ENCODE measurements around the gene IRS4. TPM values are rescaled to one million over a fixed set of nuclear protein-coding genes. Genes with fewer than 3 reads are reported as not detected.

Gene IRS4
- total and polyA plus RNA-seq, 8 donors, result 0.49 to 2.5 (median 1.2) TPM; not detected in 2

- Histone ChIP-seq H3K27me3 (no peaks in the 10 kb centered on the region), H3K27ac (no peak overlapping the region), H3K4me3 (no peak overlapping the region), H3K36me3 (no peaks in the 10 kb centered on the region), H3K4me1 (no peaks in the 10 kb centered on the region), H3K9me3 (no peaks in the 10 kb centered on the region)
- TF ChIP-seq CTCF (IDR thresholded peaks at IDR 0.05), result no peak
- DNase-seq, result no peak
- intact Hi-C loops (cut with DNase I), result no loop called here
- ATAC-seq, result no peak
Measured at GRCh38 chrX:108704839-108705238, 31.5 kb downstream of the IRS4 start.

- no peak for TF ChIP-seq CTCF (IDR thresholded peaks at IDR 0.05)
- no peak for DNase-seq
- no peak for ATAC-seq
- no peaks in the 10 kb centered on the region for H3K4me1 ChIP-seq
- no peak overlapping the region for H3K27ac ChIP-seq
- H3K27me3 ChIP-seq, result no peaks in the 10 kb centered on the region
- no peak overlapping the region for H3K4me3 ChIP-seq
- intact Hi-C loops (cut with DNase I), result no loop called here
- no peaks in the 10 kb centered on the region for H3K36me3 ChIP-seq
- H3K9me3 ChIP-seq, result no peaks in the 10 kb centered on the region
Measured at GRCh38 chrX:108702530-108702929, 33.8 kb downstream of the IRS4 start.

GRCh38 chrX:108701633-108702032 is 34.7 kb downstream of the IRS4 start:
- no peaks in the 10 kb centered on the region for H3K36me3 ChIP-seq
- TF ChIP-seq CTCF (IDR thresholded peaks at IDR 0.05), result no peak
- no peak for ATAC-seq
- intact Hi-C loops (cut with DNase I), result no loop called here
- H3K9me3 ChIP-seq, result no peaks in the 10 kb centered on the region
- no peak overlapping the region for H3K27ac ChIP-seq
- no peak for DNase-seq
- no peaks in the 10 kb centered on the region for H3K4me1 ChIP-seq
- no peak overlapping the region for H3K4me3 ChIP-seq
- H3K27me3 ChIP-seq, result no peaks in the 10 kb centered on the region

GRCh38 chrX:108699368-108699767 is 37.0 kb downstream of the IRS4 start:
- intact Hi-C loops (cut with DNase I), result no loop called here
- peak; percentile 59 for ATAC-seq
- Histone ChIP-seq H3K4me1 (no peaks in the 10 kb centered on the region), H3K27ac (no peak overlapping the region), H3K36me3 (no peaks in the 10 kb centered on the region), H3K9me3 (no peaks in the 10 kb centered on the region), H3K4me3 (no peak overlapping the region), H3K27me3 (no peaks in the 10 kb centered on the region)
- peak in 1 of 2 donors; percentile 15 for TF ChIP-seq CTCF (IDR thresholded peaks at IDR 0.05)
- peak in 2 of 4 donors; percentile 14 to 15 for DNase-seq

GRCh38 chrX:108696690-108697089 is 39.7 kb downstream of the IRS4 start:
- intact Hi-C loops (cut with DNase I), result no loop called here
- no peaks in the 10 kb centered on the region for H3K27me3 ChIP-seq
- no peak overlapping the region for H3K27ac ChIP-seq
- no peaks in the 10 kb centered on the region for H3K9me3 ChIP-seq
- H3K36me3 ChIP-seq, result no peaks in the 10 kb centered on the region
- TF ChIP-seq CTCF (IDR thresholded peaks at IDR 0.05), result no peak
- no peaks in the 10 kb centered on the region for H3K4me1 ChIP-seq
- no peak overlapping the region for H3K4me3 ChIP-seq
- DNase-seq, result no peak
- ATAC-seq, result no peak

Measured in left lung (tissue), 10 donors.